Neural cell (in vitro differentiated cells): ENCODE data around the gene CLTCL1. TPM values are rescaled to one million over a fixed set of nuclear protein-coding genes. Genes with fewer than 3 reads are reported as not detected.

Source experiments
- H2AFZ ChIP-seq: fragments of 200-600, 300-800 bp; sonication (generic), shearing (Covaris generic); 2 replicates; pipeline ENCODE4 v1.6.0; 2014; ENCODE audit warnings: low read depth, mild to moderate bottlenecking, antibody characterized with exemption, low read length, moderate library complexity
- H3F3A ChIP-seq: fragments of 200-600 bp; shearing (Covaris generic); 2 replicates; pipeline ENCODE4 v1.6.1; 2016; ENCODE audit warnings: mild to moderate bottlenecking, moderate library complexity, mixed read lengths, antibody characterized with exemption, low read length; ENCODE audit not compliant: insufficient read depth, poor library complexity, severe bottlenecking
- H3K27ac ChIP-seq: fragments of 200-600, 300-800 bp; sonication (generic), shearing (Covaris generic); 2 replicates; pipeline ENCODE4 v1.5.1; 2014; ENCODE audit warnings: mild to moderate bottlenecking, low read length, moderate library complexity
- H3K27me3 ChIP-seq: fragments of 300-800, 200-600 bp; sonication (generic), shearing (Covaris generic); 2 replicates; pipeline ENCODE4 v1.6.0; 2014; ENCODE audit warnings: mild to moderate bottlenecking, low read depth, low read length, moderate library complexity; ENCODE audit not compliant: insufficient read depth
- H3K36me3 ChIP-seq: fragments of 300-800, 200-600 bp; sonication (generic), shearing (Covaris generic); 2 replicates; pipeline ENCODE4 v1.5.1; 2014; ENCODE audit warnings: mild to moderate bottlenecking, antibody characterized with exemption, low read length, moderate library complexity; ENCODE audit not compliant: insufficient read depth
- H3K4me2 ChIP-seq: fragments of 300-800, 200-600 bp; sonication (generic), shearing (Covaris generic); 2 replicates; pipeline ENCODE4 v1.6.0; 2014; ENCODE audit warnings: mild to moderate bottlenecking, low read length
- H3K4me3 ChIP-seq: fragments of 300-800, 200-600 bp; sonication (generic), shearing (Covaris generic); 2 replicates; pipeline ENCODE4 v1.5.1; 2014; ENCODE audit warnings: mild to moderate bottlenecking, low read length, moderate library complexity
- H3K79me2 ChIP-seq: fragments of 200-600 bp; shearing (Covaris generic); replicated peaks from 2 replicates; pipeline ENCODE4 v1.6.0; 2014; ENCODE audit warnings: mild to moderate bottlenecking, low read length, moderate library complexity; ENCODE audit not compliant: insufficient read depth
- H3K9ac ChIP-seq: fragments of 300-800, 200-600 bp; sonication (generic), shearing (Covaris generic); 2 replicates; pipeline ENCODE4 v1.6.1; 2016; ENCODE audit warnings: mild to moderate bottlenecking, low read length, mixed read lengths
- H3K9me2 ChIP-seq: fragments of 200-600 bp; shearing (Covaris generic); 2 replicates; pipeline ENCODE4 v1.6.1; 2016; ENCODE audit warnings: mild to moderate bottlenecking, low read length, mixed read lengths; ENCODE audit not compliant: insufficient read depth
- H3K9me3 ChIP-seq: fragments of 200-600, 300-800 bp; sonication (generic), shearing (Covaris generic); 2 replicates; pipeline ENCODE4 v1.6.1; 2016; ENCODE audit warnings: mild to moderate bottlenecking, mixed run types, low read length, moderate library complexity, mixed read lengths
- H4K20me1 ChIP-seq: fragments of 200-600 bp; shearing (Covaris generic); 2 replicates; pipeline ENCODE4 v1.6.1; 2016; ENCODE audit warnings: mild to moderate bottlenecking, mixed run types; ENCODE audit not compliant: insufficient read depth
- EP300 ChIP-seq: fragments of 450-650 bp; conservative IDR thresholded peaks from 2 replicates; pipeline ENCODE4 v1.6.1; 2014; ENCODE audit warnings: antibody characterized with exemption, mild to moderate bottlenecking, moderate library complexity; ENCODE audit not compliant: poor library complexity, severe bottlenecking
- EZH2 ChIP-seq: fragments of 200-600, 300-800 bp; shearing (Covaris generic), sonication (generic); IDR thresholded peaks from 2 replicates; pipeline ENCODE4 v1.6.1; 2014; ENCODE audit warnings: antibody characterized with exemption, low read length, borderline replicate concordance, mild to moderate bottlenecking; ENCODE audit not compliant: insufficient read depth, poor library complexity, severe bottlenecking
- MXI1 ChIP-seq: fragments of 450-650 bp; conservative IDR thresholded peaks from 2 replicates; pipeline ENCODE4 v1.6.1; 2014; ENCODE audit warnings: antibody characterized with exemption, mild to moderate bottlenecking; ENCODE audit not compliant: poor library complexity, severe bottlenecking
- POLR2AphosphoS5 ChIP-seq: IDR thresholded peaks from 2 replicates; pipeline ENCODE4 v1.6.1; 2012
- RAD21 ChIP-seq: fragments of 450-650 bp; conservative IDR thresholded peaks from 2 replicates; pipeline ENCODE4 v1.6.1; 2014; ENCODE audit warnings: antibody characterized with exemption, mild to moderate bottlenecking, moderate library complexity
- REST ChIP-seq: IDR thresholded peaks from 2 replicates; pipeline ENCODE4 v1.6.1; 2012; ENCODE audit warnings: borderline replicate concordance
- SMC3 ChIP-seq: fragments of 450-650 bp; conservative IDR thresholded peaks from 2 replicates; pipeline ENCODE4 v1.6.1; 2014; ENCODE audit warnings: antibody characterized with exemption, mild to moderate bottlenecking, moderate library complexity; ENCODE audit not compliant: poor library complexity
- TAF1 ChIP-seq: IDR thresholded peaks from 2 replicates; pipeline ENCODE4 v1.6.1; 2012; ENCODE audit warnings: low read depth
- polyA plus RNA-seq: library from polyadenylated mRNA; depleted of rRNA; stranded (reverse); fragments of >200 nt; gene quantifications from 2 replicates; pipeline ENCODE4 v1.2.3, GENCODE V29; 2014
- TF ChIP-seq, protein P1 (sequence below): fragments of 450-650 bp; IDR thresholded peaks from 2 replicates; pipeline ENCODE4 v1.5.1; 2014; ENCODE audit warnings: antibody characterized with exemption, mild to moderate bottlenecking, moderate library complexity; ENCODE audit not compliant: poor library complexity, severe bottlenecking

CLTCL1 gene
- polyA plus RNA-seq, 1 donor from 2014 or later = 7.8 TPM

DNA sequence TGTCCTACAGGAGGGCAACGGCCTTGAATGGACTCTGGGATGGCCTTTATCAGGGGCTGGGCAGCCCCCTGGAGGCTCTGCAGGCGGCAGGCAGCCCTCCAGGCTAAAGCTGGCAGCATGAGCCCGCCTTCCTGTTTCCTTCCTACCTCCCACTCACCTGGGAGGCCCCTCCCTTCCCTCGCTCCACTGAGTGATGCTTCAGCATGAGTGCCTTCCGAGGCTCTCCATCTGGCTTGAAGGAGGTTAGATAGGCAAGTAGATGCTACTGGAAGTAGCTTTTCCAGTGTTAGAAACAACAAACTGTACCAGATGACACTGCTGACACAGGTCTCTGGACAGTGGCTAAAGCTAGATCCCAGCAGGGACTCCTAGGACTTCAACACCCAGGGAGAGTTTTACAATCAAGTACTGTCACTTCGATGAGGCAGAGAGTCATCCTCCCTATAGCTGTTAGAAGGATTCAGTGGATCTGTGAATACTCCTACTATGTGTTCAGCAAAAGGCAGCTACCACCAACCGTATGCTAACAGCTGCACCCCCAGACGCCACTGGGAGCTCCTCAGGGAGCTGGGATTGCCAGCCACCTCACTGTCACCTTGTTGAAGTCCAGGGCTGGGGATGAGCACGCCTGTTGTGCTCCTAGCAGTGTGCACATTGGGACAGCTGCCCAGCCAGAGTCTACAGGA lies 108.9 kb downstream of the CLTCL1 start:
- H3K27me3 ChIP-seq = no peaks in the 10 kb centered on the region

DNA sequence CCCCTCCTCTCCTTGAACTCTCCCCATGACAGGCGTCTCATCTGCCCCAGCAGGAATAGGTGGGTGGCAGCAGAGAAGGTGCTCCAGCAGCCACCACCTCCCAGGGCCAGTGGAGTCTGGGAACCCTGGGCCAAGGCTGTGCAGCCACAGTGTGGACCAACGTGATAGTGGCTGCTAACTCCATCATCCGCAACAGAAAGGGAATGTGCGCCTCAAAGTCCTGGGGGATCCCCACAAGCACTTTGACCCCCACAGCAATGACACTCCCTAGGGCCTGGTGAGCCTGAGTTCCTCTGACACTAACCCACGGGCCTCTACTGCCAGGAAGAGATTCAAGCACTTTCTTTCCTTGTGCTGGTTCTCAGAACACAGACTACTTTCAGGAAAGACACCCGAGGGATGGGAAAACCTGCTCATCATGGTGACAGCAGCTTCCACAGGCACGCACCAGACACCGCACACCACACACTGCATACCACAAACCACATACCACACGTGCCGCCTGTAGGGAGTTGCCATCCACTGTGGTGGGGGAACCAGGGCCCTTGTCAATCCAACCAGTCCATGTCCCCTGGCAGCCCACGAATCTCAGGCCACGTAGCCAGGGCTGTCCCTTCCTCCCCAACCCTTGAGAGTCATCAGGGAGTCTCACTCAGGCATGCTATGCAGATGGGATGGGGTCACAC lies 109.6 kb downstream of the CLTCL1 start:
- TF ChIP-seq, protein P1, sequence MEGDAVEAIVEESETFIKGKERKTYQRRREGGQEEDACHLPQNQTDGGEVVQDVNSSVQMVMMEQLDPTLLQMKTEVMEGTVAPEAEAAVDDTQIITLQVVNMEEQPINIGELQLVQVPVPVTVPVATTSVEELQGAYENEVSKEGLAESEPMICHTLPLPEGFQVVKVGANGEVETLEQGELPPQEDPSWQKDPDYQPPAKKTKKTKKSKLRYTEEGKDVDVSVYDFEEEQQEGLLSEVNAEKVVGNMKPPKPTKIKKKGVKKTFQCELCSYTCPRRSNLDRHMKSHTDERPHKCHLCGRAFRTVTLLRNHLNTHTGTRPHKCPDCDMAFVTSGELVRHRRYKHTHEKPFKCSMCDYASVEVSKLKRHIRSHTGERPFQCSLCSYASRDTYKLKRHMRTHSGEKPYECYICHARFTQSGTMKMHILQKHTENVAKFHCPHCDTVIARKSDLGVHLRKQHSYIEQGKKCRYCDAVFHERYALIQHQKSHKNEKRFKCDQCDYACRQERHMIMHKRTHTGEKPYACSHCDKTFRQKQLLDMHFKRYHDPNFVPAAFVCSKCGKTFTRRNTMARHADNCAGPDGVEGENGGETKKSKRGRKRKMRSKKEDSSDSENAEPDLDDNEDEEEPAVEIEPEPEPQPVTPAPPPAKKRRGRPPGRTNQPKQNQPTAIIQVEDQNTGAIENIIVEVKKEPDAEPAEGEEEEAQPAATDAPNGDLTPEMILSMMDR = no peak
- TF ChIP-seq REST = no peak
- TF ChIP-seq POLR2AphosphoS5 = no peak
- no peak for TF ChIP-seq SMC3
- TF ChIP-seq RAD21 = no peak
- no peak for TF ChIP-seq MXI1
- TF ChIP-seq TAF1 = no peak
- TF ChIP-seq EP300 = no peak
- no peak for TF ChIP-seq EZH2

More for the DNA sequence above, 108.9 kb downstream of the CLTCL1 start:
- Histone ChIP-seq H3K9me2 (no peaks in the 10 kb centered on the region), H3K36me3 (no peaks in the 10 kb centered on the region), H3K27ac (no peak overlapping the region), H3F3A (no peaks in the 10 kb centered on the region), H3K79me2 (no peaks in the 10 kb centered on the region), H3K9ac (no peak overlapping the region), H4K20me1 (no peaks in the 10 kb centered on the region), H2AFZ (no peak overlapping the region), H3K4me2 (no peak overlapping the region), H3K4me3 (no peak overlapping the region), H3K9me3 (no peaks in the 10 kb centered on the region)
- TF ChIP-seq, protein P1 = no peak
- TF ChIP-seq EZH2 = no peak

More for the DNA sequence above, 109.6 kb downstream of the CLTCL1 start:
- H3K27me3 ChIP-seq = no peaks in the 10 kb centered on the region
- H2AFZ ChIP-seq = no peak overlapping the region
- no peaks in the 10 kb centered on the region for H3K9me3 ChIP-seq
- no peaks in the 10 kb centered on the region for H3F3A ChIP-seq
- no peaks in the 10 kb centered on the region for H3K36me3 ChIP-seq
- H3K4me3 ChIP-seq = no peak overlapping the region
- no peak overlapping the region for H3K9ac ChIP-seq
- H3K79me2 ChIP-seq = no peaks in the 10 kb centered on the region
- H3K9me2 ChIP-seq = no peaks in the 10 kb centered on the region
- no peaks in the 10 kb centered on the region for H4K20me1 ChIP-seq
- H3K4me2 ChIP-seq = no peak overlapping the region
- H3K27ac ChIP-seq = no peak overlapping the region
